ENCODE data around the gene TRMT2A.
"Not testable (repeated sequence)": the region's sequence is repeated elsewhere in the genome, so short reads cannot be mapped to it uniquely, and the experiment has no call there.

Gene TRMT2A

DNA sequence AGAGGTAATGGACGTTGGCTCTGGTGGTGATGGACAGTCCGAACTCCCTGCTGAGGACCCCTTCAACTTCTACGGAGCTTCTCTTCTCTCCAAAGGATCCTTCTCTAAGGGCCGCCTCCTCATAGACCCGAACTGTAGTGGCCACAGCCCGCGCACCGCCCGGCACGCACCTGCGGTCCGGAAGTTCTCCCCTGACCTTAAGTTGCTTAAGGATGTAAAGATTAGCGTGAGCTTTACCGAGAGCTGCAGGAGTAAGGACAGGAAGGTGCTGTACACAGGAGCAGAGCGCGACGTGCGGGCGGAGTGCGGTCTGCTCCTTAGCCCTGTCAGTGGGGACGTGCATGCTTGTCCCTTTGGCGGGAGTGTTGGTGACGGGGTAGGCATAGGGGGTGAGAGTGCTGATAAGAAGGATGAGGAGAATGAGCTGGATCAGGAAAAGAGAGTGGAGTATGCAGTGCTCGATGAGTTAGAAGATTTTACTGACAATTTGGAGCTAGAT is 30.9 kb downstream of the TRMT2A start:
- no peak for DNase-seq (ENCODE audit: low read depth)

DNA sequence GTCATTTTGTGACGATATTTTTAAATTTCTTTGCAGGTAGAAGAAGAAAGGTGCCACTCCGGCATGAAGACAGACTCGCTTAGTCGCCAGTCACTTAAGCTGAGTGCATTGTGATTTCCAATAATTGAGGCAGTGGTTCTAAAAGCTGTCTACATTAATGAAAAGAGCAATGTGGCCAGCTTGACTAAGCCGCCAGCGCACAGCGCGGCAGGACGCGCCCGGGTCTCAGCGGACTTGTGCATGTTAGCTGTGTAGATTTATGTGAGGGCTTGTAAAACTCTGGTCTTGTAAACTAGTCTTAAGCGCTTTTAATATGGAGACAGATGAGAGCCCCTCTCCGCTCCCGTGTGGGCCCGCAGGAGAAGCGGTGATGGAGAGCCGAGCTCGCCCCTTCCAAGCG is 31.4 kb downstream of the TRMT2A start:
- no peak for DNase-seq (ENCODE audit: low read depth)

DNA sequence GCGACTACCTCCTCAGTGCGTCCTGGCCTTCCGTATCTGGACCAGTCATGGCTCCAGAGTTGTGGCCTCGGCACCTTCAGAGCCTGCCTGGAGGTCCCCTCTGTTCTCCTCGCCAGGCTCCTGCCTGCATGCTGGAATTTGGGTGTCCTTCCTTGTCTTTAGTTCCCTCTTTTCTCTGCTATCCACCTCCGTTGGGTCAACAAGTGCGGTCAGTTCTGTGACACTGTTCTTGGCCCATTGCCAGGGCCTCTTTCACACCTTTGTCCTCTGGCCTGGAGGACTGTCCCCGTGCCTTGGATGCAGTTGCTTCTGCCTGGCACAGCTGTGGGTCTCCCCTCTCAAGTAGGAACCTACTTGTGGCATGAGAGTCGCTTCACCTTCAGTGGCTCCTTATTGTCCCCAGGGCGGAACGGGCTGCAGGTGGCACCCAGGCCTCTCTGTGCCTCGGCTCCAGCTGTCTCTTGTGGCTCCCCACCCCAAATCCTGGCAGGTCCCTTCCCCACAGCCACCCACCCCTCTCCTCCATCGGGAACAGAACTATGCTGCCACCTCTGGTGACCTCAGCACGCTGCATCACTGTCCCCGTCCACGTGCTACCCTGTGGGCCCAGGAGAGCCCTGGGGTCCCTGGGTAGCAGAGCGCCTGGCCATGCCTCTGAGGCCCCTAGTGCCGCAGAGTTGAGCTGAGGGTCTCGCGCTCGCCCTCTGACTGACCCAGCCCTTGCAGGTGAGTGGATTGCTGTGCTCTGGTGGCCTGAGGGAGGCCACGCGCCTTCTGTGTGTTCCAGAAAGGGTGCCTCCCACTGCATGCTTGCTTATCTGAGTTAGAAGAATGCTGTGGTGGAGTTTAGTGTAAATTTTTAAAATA is 32.2 kb downstream of the TRMT2A start:
- no peak for DNase-seq (ENCODE audit: low read depth)

DNA sequence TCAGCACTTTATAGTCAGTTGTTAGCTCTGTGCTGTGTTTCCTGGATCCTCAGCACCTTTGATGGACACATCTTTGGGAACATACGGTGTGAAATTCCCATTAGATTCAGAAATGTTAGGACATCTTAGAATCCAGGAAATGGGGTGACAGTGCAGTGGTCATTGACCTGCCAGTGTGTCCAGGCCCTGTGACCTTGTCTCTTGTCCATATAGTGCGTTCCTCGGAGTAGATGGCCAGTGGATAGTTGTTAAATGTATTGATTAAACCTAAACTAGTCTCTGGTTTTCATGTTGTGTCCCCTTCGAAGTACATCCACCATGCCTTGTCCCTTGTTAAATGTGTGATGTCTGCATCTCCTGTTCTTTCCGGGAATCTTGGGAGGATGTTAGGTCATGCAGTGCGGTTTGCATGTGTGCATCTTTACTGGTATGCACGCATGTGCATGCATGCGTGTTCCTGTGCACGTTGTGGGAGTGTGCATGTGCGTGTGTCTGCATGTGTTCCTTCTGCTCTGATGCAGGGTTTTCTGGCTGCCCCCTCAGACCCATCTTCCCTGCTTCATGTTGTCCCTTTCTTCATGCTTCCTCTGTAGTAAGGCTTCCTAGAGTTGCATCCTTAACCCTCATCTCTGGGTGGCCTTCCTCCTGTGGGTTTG is 33.0 kb downstream of the TRMT2A start:
- no peak for DNase-seq (ENCODE audit: low read depth)

DNA sequence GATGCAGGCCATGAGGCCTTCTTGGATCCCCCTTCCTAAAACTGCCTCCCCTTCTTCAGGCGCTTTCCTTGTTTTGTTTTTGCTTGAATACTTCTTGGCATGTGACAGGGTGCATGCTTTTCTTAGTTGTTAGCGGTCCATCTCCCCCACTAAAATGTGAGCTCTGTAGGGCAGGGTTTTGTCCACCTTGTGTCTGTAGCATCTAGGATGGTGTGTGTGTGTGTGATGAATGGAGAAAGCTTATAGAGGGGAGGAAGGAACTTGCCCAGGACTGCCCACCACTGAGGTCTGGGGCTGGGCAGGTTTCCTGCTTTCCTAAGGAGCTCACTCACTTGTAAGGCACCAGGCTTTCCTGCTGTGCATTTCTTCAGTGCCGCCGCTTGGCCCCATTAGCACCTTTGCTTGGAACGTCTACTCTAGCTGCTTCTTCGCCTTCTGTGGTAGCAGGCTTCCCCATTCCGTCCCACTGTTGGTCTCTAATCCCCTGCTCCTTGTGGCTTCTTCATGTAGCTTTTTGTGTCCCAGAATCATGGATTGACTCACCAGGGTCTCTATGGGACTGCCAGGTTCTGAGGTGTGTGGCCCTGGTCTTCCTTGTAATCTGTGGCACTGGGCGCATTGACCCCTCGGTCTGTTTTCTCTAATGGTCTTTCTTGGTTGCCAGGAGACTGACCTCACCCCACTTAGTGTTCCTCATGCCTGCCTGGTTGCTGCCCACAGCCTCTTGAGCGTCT is 33.7 kb downstream of the TRMT2A start:
- no peak for DNase-seq (ENCODE audit: low read depth)

DNA sequence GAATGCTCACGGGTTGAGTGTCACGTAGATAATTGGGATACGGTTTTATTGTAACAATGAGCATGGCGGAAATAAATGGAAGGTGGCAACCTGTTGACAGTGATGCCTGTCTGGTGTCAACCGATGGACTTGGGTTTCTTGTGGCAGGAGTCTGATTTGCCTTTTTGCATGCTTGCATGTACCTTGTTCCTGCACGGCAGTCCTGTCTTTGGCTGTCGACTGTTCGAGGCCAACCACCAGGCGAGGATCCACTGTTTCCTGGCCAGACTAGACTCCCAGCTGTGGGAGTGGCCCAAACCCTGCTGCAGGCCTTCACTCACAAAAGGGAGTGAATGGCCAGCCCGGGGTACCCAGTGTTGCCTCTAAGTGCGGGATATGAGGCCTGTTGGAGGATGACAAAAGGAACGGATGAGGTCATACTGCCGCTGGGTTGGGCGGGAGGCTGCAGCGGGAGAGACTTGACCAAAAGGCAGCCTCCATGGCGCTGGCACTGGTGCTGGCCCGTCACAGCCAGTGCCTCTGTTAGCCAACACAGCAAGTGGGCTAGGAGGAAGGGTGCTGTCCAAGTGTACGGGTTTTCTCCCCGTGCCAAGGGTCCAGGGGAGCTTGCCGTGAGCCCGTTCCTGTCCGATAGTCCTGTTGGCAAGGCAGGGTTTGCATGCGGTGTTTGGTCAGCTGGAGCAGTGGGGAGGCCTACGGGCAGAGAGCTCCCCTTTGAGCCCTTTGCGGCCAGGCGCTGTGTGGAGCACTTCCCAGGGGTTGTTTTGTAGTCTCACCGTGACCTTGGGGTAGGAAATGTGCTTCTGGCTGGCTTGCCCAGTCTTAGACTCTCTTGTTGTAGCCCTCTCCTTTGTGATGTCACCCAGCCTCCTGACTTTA is 36.0 kb downstream of the TRMT2A start:
- no peak for DNase-seq (ENCODE audit: low read depth)

DNA sequence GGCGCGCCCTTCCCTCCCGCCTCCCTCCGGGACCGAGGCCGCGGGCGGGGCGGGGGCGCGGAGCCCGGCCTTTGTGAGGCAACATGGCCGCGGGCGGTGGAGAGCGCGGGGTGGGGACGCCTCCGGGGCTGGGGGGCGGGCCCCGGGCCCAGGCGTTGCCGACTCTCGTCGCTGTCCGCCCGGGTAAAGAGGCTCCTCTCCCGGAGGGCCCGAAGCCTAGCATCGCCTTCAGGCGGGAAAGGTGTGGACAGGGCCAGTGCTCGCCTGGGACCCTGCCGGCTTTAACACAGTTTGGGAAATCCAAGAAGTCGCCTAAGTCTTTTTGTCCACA is 36.6 kb downstream of the TRMT2A start:
- peak; percentile 67 for DNase-seq (ENCODE audit: low read depth)

DNA sequence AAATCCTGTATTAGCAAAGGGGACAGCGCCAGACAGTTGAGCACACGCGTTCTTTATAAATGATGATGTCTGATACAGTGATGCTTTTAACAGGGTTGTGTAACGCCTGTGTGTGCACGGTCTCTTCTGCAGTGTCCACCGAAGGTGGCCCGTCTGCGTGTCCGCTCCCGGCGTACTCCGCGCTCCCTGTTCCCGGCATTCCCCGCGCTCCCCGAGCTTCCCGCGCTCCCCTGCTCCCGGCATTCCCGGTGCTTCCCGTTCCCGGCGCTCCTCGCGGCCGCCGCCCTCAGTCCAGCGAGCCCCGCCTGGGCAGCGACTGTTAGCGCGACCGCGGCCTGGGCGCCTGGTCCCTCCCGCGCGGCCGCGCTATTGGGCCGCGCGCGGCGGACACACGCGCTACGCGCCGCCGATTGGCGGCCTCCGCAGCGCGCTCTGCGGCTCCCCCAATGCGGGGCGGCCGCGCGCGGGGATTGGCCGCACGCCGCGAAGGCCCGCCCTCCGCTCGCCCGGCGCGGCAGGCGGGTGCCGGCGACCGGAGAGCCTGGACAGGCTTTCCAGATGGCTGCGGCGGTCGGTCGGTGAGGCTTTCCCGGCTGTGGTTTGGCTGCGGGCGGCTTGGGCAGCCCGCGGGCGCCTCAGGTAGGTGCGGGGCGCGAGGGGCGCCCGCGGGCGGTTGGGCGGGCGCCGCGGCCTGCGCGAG is 37.1 kb downstream of the TRMT2A start, which contains the start of gene DGCR8:
DGCR8 (plus strand) TSS at position 497 of the 700 bp plus-strand sequence. CDS start 5,723 bp downstream, outside the sequence.
- peak; percentile 62 for DNase-seq (ENCODE audit: low read depth)

DNA sequence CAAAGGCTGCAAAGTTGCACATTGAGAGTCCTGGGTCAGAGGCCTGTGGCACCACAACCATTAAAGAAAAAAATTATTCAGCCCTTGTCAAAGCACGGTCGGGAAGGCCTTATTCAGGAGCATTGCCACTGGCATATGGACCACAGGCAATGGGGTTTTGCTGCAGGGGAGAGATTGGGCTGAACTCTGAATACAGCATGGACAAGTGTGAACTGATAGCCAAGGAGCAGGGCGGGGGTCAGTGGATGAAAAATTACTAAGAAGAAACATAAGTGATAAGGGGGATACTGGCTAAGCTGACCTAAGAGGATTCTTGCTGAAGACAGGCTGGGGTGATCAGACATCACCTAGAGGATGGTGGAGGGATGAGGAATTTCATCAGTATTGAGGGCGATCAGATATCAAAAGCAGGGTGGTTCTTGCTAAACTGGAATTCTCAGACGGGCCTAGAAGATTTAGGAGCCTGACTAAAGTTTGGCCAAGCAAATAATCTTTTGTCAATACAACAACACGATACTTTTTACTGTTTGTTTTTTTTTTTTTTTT is 40.3 kb downstream of the TRMT2A start:
- DNase-seq (ENCODE audit: low read depth) = no peak

DNA sequence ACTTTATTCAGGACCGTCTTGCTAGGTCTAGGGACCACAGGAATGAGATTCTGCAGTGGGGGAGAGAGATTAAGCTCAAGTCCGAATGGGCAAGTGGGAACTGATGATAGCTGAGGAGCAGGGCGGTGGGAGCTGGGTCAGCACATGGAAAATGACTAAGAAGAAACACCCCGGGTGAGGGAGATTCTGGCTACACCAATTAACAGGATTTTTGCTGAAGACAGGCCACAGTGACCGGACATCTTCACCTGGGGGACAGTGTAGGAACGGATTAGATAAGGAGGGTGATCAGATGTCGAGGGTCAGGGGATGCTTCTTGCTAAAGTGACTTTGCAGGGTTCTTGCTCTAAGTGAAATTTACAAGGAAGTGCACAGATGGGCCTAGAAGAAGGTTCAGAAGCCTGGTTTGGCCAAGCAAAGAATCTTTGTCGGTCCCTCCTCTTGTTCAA is 45.5 kb downstream of the TRMT2A start:
- no peak for DNase-seq (ENCODE audit: low read depth)

DNA sequence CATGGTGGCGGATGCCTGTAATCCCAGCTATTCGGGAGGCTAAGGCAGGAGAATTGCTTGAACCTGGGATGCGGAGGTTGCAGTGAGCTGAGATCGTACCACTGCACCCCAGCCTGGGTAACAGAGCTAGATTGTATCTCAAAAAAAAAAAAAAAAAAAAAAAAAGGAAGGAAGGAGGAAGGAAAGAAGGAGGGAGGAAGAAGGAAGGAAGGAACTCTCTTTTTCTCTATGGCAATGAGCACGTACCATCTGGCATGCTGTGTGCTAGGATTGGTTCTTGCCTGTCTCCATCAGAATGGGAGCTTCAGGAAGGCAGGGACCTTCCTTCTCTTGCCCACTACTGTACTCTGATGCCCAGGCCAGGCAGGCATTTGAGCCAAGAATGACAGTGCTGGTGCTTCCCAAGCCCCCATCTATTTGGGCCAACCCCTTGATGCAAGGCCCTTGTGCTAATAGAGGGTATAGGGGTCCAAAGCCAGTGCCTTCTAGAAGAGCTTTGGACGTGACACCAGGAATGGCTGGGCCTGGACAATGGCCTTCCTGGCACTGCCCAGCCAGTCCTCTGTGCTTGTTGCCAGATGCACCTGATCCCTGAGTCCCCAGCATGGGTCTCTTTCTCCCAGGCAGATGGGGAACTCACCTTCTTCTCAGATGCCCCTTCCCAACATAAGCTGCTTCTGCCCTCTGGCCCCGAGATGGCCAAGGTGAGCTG is 47.5 kb downstream of the TRMT2A start:
- DNase-seq (ENCODE audit: low read depth) = no peak

DNA sequence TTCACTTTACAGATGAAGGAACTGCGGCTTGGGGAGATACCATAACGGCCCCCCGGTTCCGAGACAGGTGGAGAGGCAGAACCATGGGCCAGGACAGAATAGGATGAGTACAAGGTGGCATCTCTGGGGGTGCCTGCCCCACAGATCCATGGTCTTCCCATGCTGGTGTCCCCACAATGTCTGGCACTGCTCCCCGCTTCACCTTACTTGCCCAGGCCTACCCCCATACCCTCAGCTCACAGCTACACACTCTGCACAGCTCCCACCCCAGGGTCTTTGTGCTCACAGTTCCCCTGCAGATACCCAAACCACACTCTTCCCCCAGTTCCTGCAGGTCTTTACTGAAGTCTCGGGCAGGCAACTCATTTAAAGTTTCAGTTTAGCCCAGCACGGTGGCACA is 48.4 kb downstream of the TRMT2A start:
- no peak for DNase-seq (ENCODE audit: low read depth)

DNA sequence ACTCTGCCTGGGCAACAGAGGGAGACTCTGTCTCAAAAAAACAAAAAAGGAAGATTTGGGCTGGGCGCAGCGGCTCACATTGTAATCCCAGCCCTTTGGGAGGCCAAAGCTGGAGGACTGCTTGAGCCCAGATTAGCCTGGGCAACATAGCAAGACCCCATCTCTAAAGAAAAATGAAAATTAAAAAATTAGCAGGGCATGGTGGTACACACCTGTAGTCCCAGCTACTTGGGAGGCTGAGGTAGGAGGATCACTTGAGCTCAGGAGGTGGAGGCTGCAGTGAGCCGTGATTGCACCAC is 49.7 kb downstream of the TRMT2A start:
- DNase-seq (ENCODE audit: low read depth) = not testable (repeated sequence)

DNA sequence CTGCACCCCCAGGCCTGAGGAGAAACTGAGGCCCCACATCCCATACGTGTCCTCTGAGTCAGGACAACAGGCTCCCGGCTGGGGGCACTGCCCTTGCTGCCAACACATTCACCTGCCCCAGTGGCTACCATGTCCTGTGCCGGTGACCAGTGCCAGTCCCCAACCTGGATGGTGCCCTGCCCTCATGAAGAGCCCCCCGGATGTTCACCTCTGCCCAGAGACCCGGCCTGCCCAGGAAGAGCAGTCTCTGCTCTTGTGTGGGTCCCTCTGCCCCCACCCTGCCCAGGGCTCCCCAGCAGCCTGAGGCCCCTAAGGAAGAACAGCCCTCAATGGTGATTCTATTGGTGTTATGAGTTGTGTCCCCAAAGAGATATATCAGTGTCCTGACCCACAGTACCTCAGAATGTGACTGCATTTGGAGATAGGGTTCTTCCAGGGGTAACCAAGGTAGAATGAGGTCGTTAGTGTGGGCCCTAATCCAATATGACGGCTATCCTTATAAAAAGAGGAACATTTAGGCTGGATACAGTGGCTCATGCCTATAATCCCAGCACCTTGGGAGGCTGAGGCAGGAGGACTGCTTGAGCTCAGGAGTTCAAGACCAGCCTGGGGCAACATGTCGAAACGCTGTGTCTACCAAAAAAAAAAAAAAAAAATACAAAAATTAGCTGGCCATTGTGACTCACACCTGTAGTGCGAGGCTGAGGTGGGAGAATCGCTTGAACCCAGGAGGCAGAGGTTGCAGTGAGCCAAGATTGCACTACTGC is 50.2 kb downstream of the TRMT2A start:
- no peak for DNase-seq (ENCODE audit: low read depth)

DNA sequence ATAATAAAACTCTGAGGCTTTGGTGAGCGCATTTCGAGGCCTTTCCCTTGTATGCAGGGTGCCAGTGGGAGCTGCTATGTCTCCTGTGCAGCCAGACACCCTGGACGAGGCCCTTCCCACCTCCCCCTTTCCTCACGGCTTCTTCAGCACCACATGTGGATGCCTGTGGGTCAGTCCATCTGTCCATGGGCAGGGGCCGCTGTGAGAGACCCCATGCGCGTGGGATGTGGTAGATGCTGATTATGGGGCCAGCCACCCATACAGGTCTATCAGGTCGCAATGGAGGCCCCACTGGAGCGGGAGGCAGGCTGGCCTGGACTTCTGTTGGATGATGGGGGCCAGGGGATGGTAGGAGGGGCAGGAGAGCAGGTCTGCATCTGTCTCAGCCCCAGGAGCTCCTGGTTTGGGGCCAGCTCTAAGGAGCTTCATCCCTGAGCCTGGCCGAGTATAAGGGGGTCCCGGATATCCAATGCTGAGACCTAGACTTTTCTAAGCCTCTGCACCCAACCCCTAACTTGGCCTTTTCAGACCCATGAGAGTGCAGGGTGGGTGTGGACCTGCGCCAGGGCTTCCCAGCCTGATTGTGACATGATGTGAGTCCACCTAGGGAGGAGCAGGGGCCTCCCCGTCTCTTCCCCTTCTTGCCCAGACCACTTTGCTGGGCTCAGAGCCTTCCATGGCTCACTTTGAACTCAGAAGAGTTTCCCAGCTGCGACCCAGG is 51.0 kb downstream of the TRMT2A start:
- no peak for DNase-seq (ENCODE audit: low read depth)

DNA sequence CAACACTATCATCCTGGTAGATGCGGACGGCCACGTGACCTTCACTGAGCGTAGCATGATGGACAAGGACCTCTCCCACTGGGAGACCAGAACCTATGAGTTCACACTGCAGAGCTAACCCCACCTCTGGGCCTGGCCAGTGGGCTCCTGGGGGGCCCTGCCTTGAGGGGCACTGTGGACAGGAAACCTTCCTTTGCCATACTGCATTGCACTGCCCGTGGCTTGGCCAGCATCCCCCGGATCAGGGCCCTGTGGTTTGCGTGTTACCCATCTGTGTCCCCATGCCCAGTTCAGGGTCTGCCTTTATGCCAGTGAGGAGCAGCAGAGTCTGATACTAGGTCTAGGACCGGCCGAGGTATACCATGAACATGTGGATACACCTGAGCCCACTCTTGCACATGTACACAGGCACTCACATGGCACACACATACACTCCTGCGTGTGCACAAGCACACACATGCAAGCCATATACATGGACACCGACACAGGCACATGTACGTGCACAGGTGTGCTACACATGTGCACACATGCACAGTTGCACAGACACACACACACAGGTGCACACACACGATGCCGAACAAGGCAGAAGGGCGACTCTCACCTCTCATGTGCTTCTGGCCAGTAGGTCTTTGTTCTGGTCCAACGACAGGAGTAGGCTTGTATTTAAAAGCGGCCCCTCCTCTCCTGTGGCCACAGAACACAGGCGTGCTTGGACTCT is 52.3 kb downstream of the TRMT2A start:
- DNase-seq (ENCODE audit: low read depth) = no peak

DNA sequence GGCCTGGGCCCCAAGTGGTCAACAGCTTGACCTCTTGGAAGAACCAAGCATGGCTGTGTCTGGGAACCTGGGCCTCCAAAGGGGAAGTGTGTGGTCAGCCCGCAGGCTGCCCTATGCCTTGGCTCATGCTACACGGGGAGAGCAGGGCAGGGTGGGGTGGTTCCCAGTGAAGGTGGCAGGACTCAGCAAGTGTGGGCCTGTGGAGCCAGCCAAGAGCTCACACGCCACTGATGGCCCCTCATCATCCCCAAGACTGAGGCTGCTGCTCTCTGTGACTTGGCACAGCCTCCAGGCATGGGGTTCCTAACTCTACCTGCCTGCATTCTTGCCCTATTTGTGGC is 52.9 kb downstream of the TRMT2A start:
- no peak for DNase-seq (ENCODE audit: low read depth)

Data from activated T-helper 9 cell treated with anti-CD3 and anti-CD28 coated beads, Interleukin-2, amount 50 U/mL, for 16 hours (primary cell).